ENCODE results near the gene CDK14.
"Not testable (repeated sequence)": the region's sequence is repeated elsewhere in the genome, so short reads cannot be mapped to it uniquely, and the experiment has no call there.

The CDK14 gene

GRCh38 chr7:90713628-90714027, 117.5 kb downstream of the CDK14 start:
- Histone ChIP-seq H3K36me3 (replicated peaks) (no peaks in the 10 kb centered on the region), H3K9me3 (no peaks in the 10 kb centered on the region), H3K4me1 (0 out of 2 replicates have a peak, but pooled peaks cover under 1% of the 10 kb centered on the region), H3K27me3 (ENCODE audit: low read depth) (no peaks in the 10 kb centered on the region), H3K4me3 (no peak overlapping the region)
- DNase-seq (ENCODE audit: low spot score in 2 of 2) = no peak
- in situ Hi-C loops (cut with MboI; ENCODE audit: low sequenced_read_pairs) = no loop called here

GRCh38 chr7:90715067-90715466, 118.9 kb downstream of the CDK14 start:
- Histone ChIP-seq H3K36me3 (replicated peaks) (no peaks in the 10 kb centered on the region), H3K9me3 (no peaks in the 10 kb centered on the region), H3K4me3 (no peak overlapping the region), H3K27me3 (ENCODE audit: low read depth) (no peaks in the 10 kb centered on the region), H3K4me1 (no peaks in the 10 kb centered on the region)
- DNase-seq (ENCODE audit: low spot score in 2 of 2) = no peak
- in situ Hi-C loops (cut with MboI; ENCODE audit: low sequenced_read_pairs) = no loop called here

GRCh38 chr7:90717296-90718060, 121.4 kb downstream of the CDK14 start:
- Histone ChIP-seq H3K9me3 (no peaks in the 10 kb centered on the region), H3K4me3 (no peak overlapping the region), H3K36me3 (replicated peaks) (no peaks in the 10 kb centered on the region), H3K27me3 (ENCODE audit: low read depth) (no peaks in the 10 kb centered on the region), H3K4me1 (no peaks in the 10 kb centered on the region)
- in situ Hi-C loops (cut with MboI; ENCODE audit: low sequenced_read_pairs) = no loop called here
- no peak for DNase-seq (ENCODE audit: low spot score in 2 of 2)

GRCh38 chr7:90719155-90719554, 123.0 kb downstream of the CDK14 start:
- Histone ChIP-seq H3K36me3 (replicated peaks) (no peaks in the 10 kb centered on the region), H3K9me3 (no peaks in the 10 kb centered on the region), H3K4me1 (no peaks in the 10 kb centered on the region), H3K27me3 (ENCODE audit: low read depth) (no peaks in the 10 kb centered on the region), H3K4me3 (no peak overlapping the region)
- no peak for DNase-seq (ENCODE audit: low spot score in 2 of 2)
- in situ Hi-C loops (cut with MboI; ENCODE audit: low sequenced_read_pairs) = no loop called here

GRCh38 chr7:90720984-90721760, 125.1 kb downstream of the CDK14 start:
- Histone ChIP-seq H3K4me3 (no peak overlapping the region), H3K9me3 (no peaks in the 10 kb centered on the region), H3K36me3 (replicated peaks) (no peaks in the 10 kb centered on the region), H3K4me1 (no peaks in the 10 kb centered on the region), H3K27me3 (ENCODE audit: low read depth) (no peaks in the 10 kb centered on the region)
- no peak for DNase-seq (ENCODE audit: low spot score in 2 of 2)
- in situ Hi-C loops (cut with MboI; ENCODE audit: low sequenced_read_pairs) = no loop called here

GRCh38 chr7:90721869-90722431, 125.8 kb downstream of the CDK14 start:
- Histone ChIP-seq H3K4me3 (no peak overlapping the region), H3K4me1 (no peaks in the 10 kb centered on the region), H3K36me3 (replicated peaks) (no peaks in the 10 kb centered on the region), H3K9me3 (no peaks in the 10 kb centered on the region), H3K27me3 (ENCODE audit: low read depth) (no peaks in the 10 kb centered on the region)
- in situ Hi-C loops (cut with MboI; ENCODE audit: low sequenced_read_pairs) = no loop called here
- no peak for DNase-seq (ENCODE audit: low spot score in 2 of 2)

GRCh38 chr7:90723233-90723632, 127.1 kb downstream of the CDK14 start:
- Histone ChIP-seq H3K4me1 (no peaks in the 10 kb centered on the region), H3K36me3 (replicated peaks) (no peaks in the 10 kb centered on the region), H3K9me3 (no peaks in the 10 kb centered on the region), H3K27me3 (ENCODE audit: low read depth) (no peaks in the 10 kb centered on the region), H3K4me3 (no peak overlapping the region)
- no peak for DNase-seq (ENCODE audit: low spot score in 2 of 2)
- in situ Hi-C loops (cut with MboI; ENCODE audit: low sequenced_read_pairs) = no loop called here

GRCh38 chr7:90723866-90724265, 127.7 kb downstream of the CDK14 start:
- Histone ChIP-seq H3K4me3 (no peak overlapping the region), H3K36me3 (replicated peaks) (no peaks in the 10 kb centered on the region), H3K27me3 (ENCODE audit: low read depth) (no peaks in the 10 kb centered on the region), H3K4me1 (no peaks in the 10 kb centered on the region), H3K9me3 (no peaks in the 10 kb centered on the region)
- no peak for DNase-seq (ENCODE audit: low spot score in 2 of 2)
- in situ Hi-C loops (cut with MboI; ENCODE audit: low sequenced_read_pairs) = no loop called here

- H3K4me3 ChIP-seq = no peak overlapping the region
- DNase-seq (ENCODE audit: low spot score in 2 of 2) = no peak
- H3K4me1 ChIP-seq = no peaks in the 10 kb centered on the region
- no peaks in the 10 kb centered on the region for H3K9me3 ChIP-seq
- in situ Hi-C loops (cut with MboI; ENCODE audit: low sequenced_read_pairs) = no loop called here
- no peaks in the 10 kb centered on the region for H3K27me3 ChIP-seq (ENCODE audit: low read depth)
- no peaks in the 10 kb centered on the region for H3K36me3 ChIP-seq (replicated peaks)
Measured at GRCh38 chr7:90726120-90726519, 130.0 kb downstream of the CDK14 start.

- in situ Hi-C loops (cut with MboI; ENCODE audit: low sequenced_read_pairs) = no loop called here
- Histone ChIP-seq H3K4me1 (no peaks in the 10 kb centered on the region), H3K4me3 (no peak overlapping the region), H3K9me3 (peaks cover 2% of the 10 kb centered on the region; the same call in 1 of the 2 replicates), H3K27me3 (ENCODE audit: low read depth) (no peaks in the 10 kb centered on the region), H3K36me3 (replicated peaks) (no peaks in the 10 kb centered on the region)
- no peak for DNase-seq (ENCODE audit: low spot score in 2 of 2)
Measured at GRCh38 chr7:90726623-90727022, 130.5 kb downstream of the CDK14 start.

- Histone ChIP-seq H3K36me3 (replicated peaks) (no peaks in the 10 kb centered on the region), H3K4me3 (no peak overlapping the region), H3K4me1 (no peaks in the 10 kb centered on the region), H3K27me3 (ENCODE audit: low read depth) (no peaks in the 10 kb centered on the region), H3K9me3 (peaks cover 2% of the 10 kb centered on the region; the same call in 1 of the 2 replicates)
- DNase-seq (ENCODE audit: low spot score in 2 of 2) = no peak
- in situ Hi-C loops (cut with MboI; ENCODE audit: low sequenced_read_pairs) = no loop called here
Measured at GRCh38 chr7:90727412-90727811, 131.3 kb downstream of the CDK14 start.

GRCh38 chr7:90728568-90728967, 132.4 kb downstream of the CDK14 start:
- no peak for DNase-seq (ENCODE audit: low spot score in 2 of 2)
- in situ Hi-C loops (cut with MboI; ENCODE audit: low sequenced_read_pairs) = no loop called here
- Histone ChIP-seq H3K9me3 (peaks cover 2% of the 10 kb centered on the region; the same call in 1 of the 2 replicates), H3K4me3 (no peak overlapping the region), H3K4me1 (no peaks in the 10 kb centered on the region), H3K36me3 (replicated peaks) (no peaks in the 10 kb centered on the region), H3K27me3 (ENCODE audit: low read depth) (no peaks in the 10 kb centered on the region)

GRCh38 chr7:90735611-90736280, 139.6 kb downstream of the CDK14 start:
- in situ Hi-C loops (cut with MboI; ENCODE audit: low sequenced_read_pairs); H3K4me3 ChIP-seq; H3K36me3 ChIP-seq (replicated peaks); DNase-seq (ENCODE audit: low spot score in 2 of 2); H3K27me3 ChIP-seq (ENCODE audit: low read depth); H3K4me1 ChIP-seq; H3K9me3 ChIP-seq: not testable (repeated sequence)

Measured in HAP-1 (cell line).